Measurements from ENCODE around the gene PIP5K1B. TPM values are rescaled to one million over a fixed set of nuclear protein-coding genes. Genes with fewer than 3 reads are reported as not detected.

The PIP5K1B gene
- total RNA-seq, 4 donors from 2014 or later, result 0.29 to 8.2 (median 4.1) TPM

GRCh38 chr9:68791169-68791568, 86.1 kb downstream of the PIP5K1B start:
- Histone ChIP-seq H3K4me3 (no peak overlapping the region), H3K27me3 (no peaks in the 10 kb centered on the region), H3K9me3 (no peaks in the 10 kb centered on the region), H3K4me1 (no peaks in the 10 kb centered on the region), H3K27ac (no peak overlapping the region), H3K36me3 (no peaks in the 10 kb centered on the region)
- TF ChIP-seq POLR2A (IDR thresholded peaks at IDR 0.05), result no peak
- TF ChIP-seq CTCF (IDR thresholded peaks at IDR 0.05), result no peak
- no peak for DNase-seq
- intact Hi-C loops (cut with DNase I; ENCODE audit: low total_unique reads), result no loop called here

- no peaks in the 10 kb centered on the region for H3K27me3 ChIP-seq
- TF ChIP-seq CTCF (IDR thresholded peaks at IDR 0.05), result no peak
- no peak for TF ChIP-seq POLR2A (IDR thresholded peaks at IDR 0.05)
- H3K4me3 ChIP-seq, result no peak overlapping the region
- no peak for DNase-seq
- H3K9me3 ChIP-seq, result no peaks in the 10 kb centered on the region
- no peaks in the 10 kb centered on the region for H3K36me3 ChIP-seq
- intact Hi-C loops (cut with DNase I; ENCODE audit: low total_unique reads), result no loop called here
- no peak overlapping the region for H3K27ac ChIP-seq
- H3K4me1 ChIP-seq, result no peaks in the 10 kb centered on the region
These were observed 88.7 kb downstream of the PIP5K1B start for GRCh38 chr9:68793605-68794343.

- H3K27ac ChIP-seq, result no peak overlapping the region
- H3K27me3 ChIP-seq, result no peaks in the 10 kb centered on the region
- H3K4me1 ChIP-seq, result no peaks in the 10 kb centered on the region
- H3K4me3 ChIP-seq, result no peak overlapping the region
- TF ChIP-seq CTCF (IDR thresholded peaks at IDR 0.05) (no peak), POLR2A (IDR thresholded peaks at IDR 0.05) (no peak)
- intact Hi-C loops (cut with DNase I; ENCODE audit: low total_unique reads), result no loop called here
- no peak for DNase-seq
- H3K9me3 ChIP-seq, result no peaks in the 10 kb centered on the region
- H3K36me3 ChIP-seq, result no peaks in the 10 kb centered on the region
These were observed 89.9 kb downstream of the PIP5K1B start for GRCh38 chr9:68794898-68795297.

GRCh38 chr9:68795411-68795810, 90.4 kb downstream of the PIP5K1B start:
- Histone ChIP-seq H3K27me3 (no peaks in the 10 kb centered on the region), H3K4me1 (no peaks in the 10 kb centered on the region), H3K4me3 (no peak overlapping the region), H3K36me3 (no peaks in the 10 kb centered on the region), H3K27ac (no peak overlapping the region), H3K9me3 (no peaks in the 10 kb centered on the region)
- TF ChIP-seq POLR2A (IDR thresholded peaks at IDR 0.05), result no peak
- no peak for TF ChIP-seq CTCF (IDR thresholded peaks at IDR 0.05)
- DNase-seq, result no peak
- intact Hi-C loops (cut with DNase I; ENCODE audit: low total_unique reads), result no loop called here

GRCh38 chr9:68797116-68797515, 92.1 kb downstream of the PIP5K1B start:
- H3K36me3 ChIP-seq, result no peaks in the 10 kb centered on the region
- intact Hi-C loops (cut with DNase I; ENCODE audit: low total_unique reads), result no loop called here
- no peaks in the 10 kb centered on the region for H3K4me1 ChIP-seq
- TF ChIP-seq POLR2A (IDR thresholded peaks at IDR 0.05) (no peak), CTCF (IDR thresholded peaks at IDR 0.05) (no peak)
- H3K9me3 ChIP-seq, result no peaks in the 10 kb centered on the region
- DNase-seq, result no peak
- no peak overlapping the region for H3K27ac ChIP-seq
- no peak overlapping the region for H3K4me3 ChIP-seq
- no peaks in the 10 kb centered on the region for H3K27me3 ChIP-seq

All from uterus (tissue), 4 donors.